K562 (cell line): ENCODE data around the gene SESN3.
"Not testable (repeated sequence)": the region's sequence is repeated elsewhere in the genome, so short reads cannot be mapped to it uniquely, and the experiment has no call there.

ENCODE experiments used
- CHD4 ChIP-seq: fragments of 200-600 bp; sonication (generic); IDR thresholded peaks from 3 replicates; pipeline ENCODE4 v1.6.1; 2012; ENCODE audit warnings: low read depth, mild to moderate bottlenecking, mixed read lengths, low read length, inconsistent platforms; ENCODE audit not compliant: insufficient read depth, insufficient replicate concordance, poor library complexity, severe bottlenecking
- CTCF ChIP-seq, 3 experiments: IDR thresholded peaks in 2 of 3; conservative IDR thresholded peaks in 1 of 3; 2 replicates each; pipeline ENCODE4 v1.5.1; 2011 to 2012; ENCODE audit warnings: low read length in 3 of 3, mild to moderate bottlenecking in 3 of 3, control low read depth in 2 of 3, improper control_type of control experiment in 1 of 3, inconsistent platforms in 1 of 3, low read depth in 1 of 3, mixed read lengths in 1 of 3, moderate library complexity in 1 of 3; ENCODE audit not compliant: insufficient read depth in 2 of 3
- EP300 ChIP-seq: IDR thresholded peaks from 2 replicates; pipeline ENCODE4 v1.6.1; 2012; ENCODE audit warnings: low read length, improper control_type of control experiment
- EWSR1 ChIP-seq: fragments of 450-650 bp; IDR thresholded peaks from 2 replicates; pipeline ENCODE4 v1.6.1; 2018; ENCODE audit warnings: borderline replicate concordance, mild to moderate bottlenecking, low read depth, moderate library complexity; ENCODE audit not compliant: partially characterized antibody
- FOXA1 ChIP-seq: fragments of 450-650 bp; IDR thresholded peaks from 2 replicates; pipeline ENCODE4 v1.6.1; 2016; ENCODE audit warnings: mild to moderate bottlenecking, borderline replicate concordance
- NELFE ChIP-seq: IDR thresholded peaks from 2 replicates; pipeline ENCODE4 v1.6.1; 2011; ENCODE audit warnings: mild to moderate bottlenecking; ENCODE audit not compliant: insufficient read depth, insufficient read length
- POLR2AphosphoS5 ChIP-seq: IDR thresholded peaks from 2 replicates; pipeline ENCODE4 v1.6.1; 2011; ENCODE audit warnings: mild to moderate bottlenecking, low read depth, low read length, moderate library complexity; ENCODE audit not compliant: control insufficient read depth, insufficient read depth
- SRSF7 ChIP-seq: fragments of 200-400 bp; formaldehyde crosslinking; optimal IDR thresholded peaks from 2 replicates; pipeline ENCODE3; 2017; ENCODE audit warnings: mild to moderate bottlenecking, low read depth, low read length
- XRCC3 ChIP-seq: fragments of 450-650 bp; IDR thresholded peaks from 2 replicates; pipeline ENCODE4 v1.6.1; 2017; ENCODE audit warnings: mild to moderate bottlenecking, moderate library complexity
- ZHX1 ChIP-seq: fragments of 150-350 bp; conservative IDR thresholded peaks from 2 replicates; pipeline ENCODE4 v1.6.1; 2014; ENCODE audit warnings: low read length
- ZNF124 ChIP-seq: sonication (generic); formaldehyde crosslinking; IDR thresholded peaks from 2 replicates; pipeline ENCODE4 v1.8.1; 2022; ENCODE audit warnings: missing genetic modification reagents

GRCh38 chr11:95273618-95274017, 42.6 kb upstream of the SESN3 start:
- not testable (repeated sequence) for TF ChIP-seq POLR2AphosphoS5; NELFE; SRSF7; XRCC3; EP300; CHD4; ZHX1; ZNF124 (CRISPR knock-in tag); CTCF (IDR thresholded peaks at IDR 0.05 in 2 of 3, conservative IDR thresholded peaks at IDR 0.05 in 1 of 3; ENCODE audit: insufficient read depth in 2 of 3, low read depth in 1 of 3, low read length in 3 of 3); FOXA1; EWSR1
